ENCODE results near the gene STAG1. TPM values are rescaled to one million over a fixed set of nuclear protein-coding genes. Genes with fewer than 3 reads are reported as not detected.

Gene STAG1
- total and polyA plus RNA-seq, 9 of the 15 experiments (the other 6 are each of a cell fraction or from before 2014, with no cell fraction given): 2.7 to 17.7 (median 8.8) TPM

GRCh38 chr3:136343873-136344555 lies 408.2 kb downstream of the STAG1 start (continued):
- TF ChIP-seq ZNF609 (CRISPR knock-in tag; IDR thresholded peaks at IDR 0.05; ENCODE audit: borderline replicate concordance): no peak
- TF ChIP-seq FOXJ2 (tag; IDR thresholded peaks at IDR 0.05): peak; percentile 61; the same call in 1 of the 2 replicates
- TF ChIP-seq, protein P1, sequence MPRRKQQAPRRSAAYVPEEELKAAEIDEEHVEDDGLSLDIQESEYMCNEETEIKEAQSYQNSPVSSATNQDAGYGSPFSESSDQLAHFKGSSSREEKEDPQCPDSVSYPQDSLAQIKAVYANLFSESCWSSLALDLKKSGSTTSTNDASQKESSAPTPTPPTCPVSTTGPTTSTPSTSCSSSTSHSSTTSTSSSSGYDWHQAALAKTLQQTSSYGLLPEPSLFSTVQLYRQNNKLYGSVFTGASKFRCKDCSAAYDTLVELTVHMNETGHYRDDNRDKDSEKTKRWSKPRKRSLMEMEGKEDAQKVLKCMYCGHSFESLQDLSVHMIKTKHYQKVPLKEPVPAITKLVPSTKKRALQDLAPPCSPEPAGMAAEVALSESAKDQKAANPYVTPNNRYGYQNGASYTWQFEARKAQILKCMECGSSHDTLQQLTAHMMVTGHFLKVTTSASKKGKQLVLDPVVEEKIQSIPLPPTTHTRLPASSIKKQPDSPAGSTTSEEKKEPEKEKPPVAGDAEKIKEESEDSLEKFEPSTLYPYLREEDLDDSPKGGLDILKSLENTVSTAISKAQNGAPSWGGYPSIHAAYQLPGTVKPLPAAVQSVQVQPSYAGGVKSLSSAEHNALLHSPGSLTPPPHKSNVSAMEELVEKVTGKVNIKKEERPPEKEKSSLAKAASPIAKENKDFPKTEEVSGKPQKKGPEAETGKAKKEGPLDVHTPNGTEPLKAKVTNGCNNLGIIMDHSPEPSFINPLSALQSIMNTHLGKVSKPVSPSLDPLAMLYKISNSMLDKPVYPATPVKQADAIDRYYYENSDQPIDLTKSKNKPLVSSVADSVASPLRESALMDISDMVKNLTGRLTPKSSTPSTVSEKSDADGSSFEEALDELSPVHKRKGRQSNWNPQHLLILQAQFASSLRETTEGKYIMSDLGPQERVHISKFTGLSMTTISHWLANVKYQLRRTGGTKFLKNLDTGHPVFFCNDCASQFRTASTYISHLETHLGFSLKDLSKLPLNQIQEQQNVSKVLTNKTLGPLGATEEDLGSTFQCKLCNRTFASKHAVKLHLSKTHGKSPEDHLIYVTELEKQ (CRISPR knock-in tag; IDR thresholded peaks at IDR 0.05): no peak
- no peak for TF ChIP-seq ZNF165 (CRISPR knock-in tag; IDR thresholded peaks at IDR 0.05; ENCODE audit: borderline replicate concordance)
- no peak for TF ChIP-seq ZSCAN29 (IDR thresholded peaks at IDR 0.05)
- TF ChIP-seq SREBF2 (CRISPR knock-in tag; IDR thresholded peaks at IDR 0.05): no peak
- no peak; the same call in 1 of the 2 replicates for TF ChIP-seq CBFA2T2 (conservative IDR thresholded peaks at IDR 0.05)
- TF ChIP-seq, protein P2, sequence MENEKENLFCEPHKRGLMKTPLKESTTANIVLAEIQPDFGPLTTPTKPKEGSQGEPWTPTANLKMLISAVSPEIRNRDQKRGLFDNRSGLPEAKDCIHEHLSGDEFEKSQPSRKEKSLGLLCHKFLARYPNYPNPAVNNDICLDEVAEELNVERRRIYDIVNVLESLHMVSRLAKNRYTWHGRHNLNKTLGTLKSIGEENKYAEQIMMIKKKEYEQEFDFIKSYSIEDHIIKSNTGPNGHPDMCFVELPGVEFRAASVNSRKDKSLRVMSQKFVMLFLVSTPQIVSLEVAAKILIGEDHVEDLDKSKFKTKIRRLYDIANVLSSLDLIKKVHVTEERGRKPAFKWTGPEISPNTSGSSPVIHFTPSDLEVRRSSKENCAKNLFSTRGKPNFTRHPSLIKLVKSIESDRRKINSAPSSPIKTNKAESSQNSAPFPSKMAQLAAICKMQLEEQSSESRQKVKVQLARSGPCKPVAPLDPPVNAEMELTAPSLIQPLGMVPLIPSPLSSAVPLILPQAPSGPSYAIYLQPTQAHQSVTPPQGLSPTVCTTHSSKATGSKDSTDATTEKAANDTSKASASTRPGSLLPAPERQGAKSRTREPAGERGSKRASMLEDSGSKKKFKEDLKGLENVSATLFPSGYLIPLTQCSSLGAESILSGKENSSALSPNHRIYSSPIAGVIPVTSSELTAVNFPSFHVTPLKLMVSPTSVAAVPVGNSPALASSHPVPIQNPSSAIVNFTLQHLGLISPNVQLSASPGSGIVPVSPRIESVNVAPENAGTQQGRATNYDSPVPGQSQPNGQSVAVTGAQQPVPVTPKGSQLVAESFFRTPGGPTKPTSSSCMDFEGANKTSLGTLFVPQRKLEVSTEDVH (IDR thresholded peaks at IDR 0.05; ENCODE audit: low read depth, partially characterized antibody): no peak
- TF ChIP-seq MCM3 (IDR thresholded peaks at IDR 0.05): no peak
- no peak for TF ChIP-seq ZKSCAN1 (IDR thresholded peaks at IDR 0.05; ENCODE audit: low read depth, low read length)
- TF ChIP-seq ZKSCAN8 (CRISPR knock-in tag; IDR thresholded peaks at IDR 0.05): no peak
- TF ChIP-seq, protein P3, sequence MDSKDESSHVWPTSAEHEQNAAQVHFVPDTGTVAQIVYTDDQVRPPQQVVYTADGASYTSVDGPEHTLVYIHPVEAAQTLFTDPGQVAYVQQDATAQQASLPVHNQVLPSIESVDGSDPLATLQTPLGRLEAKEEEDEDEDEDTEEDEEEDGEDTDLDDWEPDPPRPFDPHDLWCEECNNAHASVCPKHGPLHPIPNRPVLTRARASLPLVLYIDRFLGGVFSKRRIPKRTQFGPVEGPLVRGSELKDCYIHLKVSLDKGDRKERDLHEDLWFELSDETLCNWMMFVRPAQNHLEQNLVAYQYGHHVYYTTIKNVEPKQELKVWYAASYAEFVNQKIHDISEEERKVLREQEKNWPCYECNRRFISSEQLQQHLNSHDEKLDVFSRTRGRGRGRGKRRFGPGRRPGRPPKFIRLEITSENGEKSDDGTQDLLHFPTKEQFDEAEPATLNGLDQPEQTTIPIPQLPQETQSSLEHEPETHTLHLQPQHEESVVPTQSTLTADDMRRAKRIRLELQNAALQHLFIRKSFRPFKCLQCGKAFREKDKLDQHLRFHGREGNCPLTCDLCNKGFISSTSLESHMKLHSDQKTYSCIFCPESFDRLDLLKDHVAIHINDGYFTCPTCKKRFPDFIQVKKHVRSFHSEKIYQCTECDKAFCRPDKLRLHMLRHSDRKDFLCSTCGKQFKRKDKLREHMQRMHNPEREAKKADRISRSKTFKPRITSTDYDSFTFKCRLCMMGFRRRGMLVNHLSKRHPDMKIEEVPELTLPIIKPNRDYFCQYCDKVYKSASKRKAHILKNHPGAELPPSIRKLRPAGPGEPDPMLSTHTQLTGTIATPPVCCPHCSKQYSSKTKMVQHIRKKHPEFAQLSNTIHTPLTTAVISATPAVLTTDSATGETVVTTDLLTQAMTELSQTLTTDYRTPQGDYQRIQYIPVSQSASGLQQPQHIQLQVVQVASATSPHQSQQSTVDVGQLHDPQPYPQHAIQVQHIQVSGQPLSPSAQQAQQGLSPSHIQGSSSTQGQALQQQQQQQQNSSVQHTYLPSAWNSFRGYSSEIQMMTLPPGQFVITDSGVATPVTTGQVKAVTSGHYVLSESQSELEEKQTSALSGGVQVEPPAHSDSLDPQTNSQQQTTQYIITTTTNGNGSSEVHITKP (IDR thresholded peaks at IDR 0.05; ENCODE audit: partially characterized antibody): no peak

Data from K562 (cell line).